ENCODE measurements around the gene CEBPB.

The CEBPB gene

GRCh38 chr20:50214226-50215024 lies 23.8 kb downstream of the CEBPB start:
- no peak for DNase-seq

GRCh38 chr20:50215101-50215690 lies 24.6 kb downstream of the CEBPB start:
- no peak for DNase-seq

- no peak for DNase-seq
These were observed 25.3 kb downstream of the CEBPB start for GRCh38 chr20:50215926-50216325.

GRCh38 chr20:50216543-50217206 lies 26.0 kb downstream of the CEBPB start:
- DNase-seq: no peak

- no peak for DNase-seq
These were observed 26.7 kb downstream of the CEBPB start for GRCh38 chr20:50217207-50217949.

- DNase-seq: no peak
These were observed 28.4 kb downstream of the CEBPB start for GRCh38 chr20:50218987-50219435.

- DNase-seq: no peak
These were observed 29.0 kb downstream of the CEBPB start for GRCh38 chr20:50219600-50219999.

GRCh38 chr20:50220093-50220893 lies 29.7 kb downstream of the CEBPB start:
- no peak for DNase-seq

GRCh38 chr20:50220894-50221365 lies 30.3 kb downstream of the CEBPB start:
- no peak for DNase-seq

- DNase-seq: no peak
These were observed 31.1 kb downstream of the CEBPB start for GRCh38 chr20:50221501-50222308.

GRCh38 chr20:50222309-50223038 lies 31.8 kb downstream of the CEBPB start:
- DNase-seq: no peak

GRCh38 chr20:50223039-50224005 lies 32.7 kb downstream of the CEBPB start:
- DNase-seq: no peak

GRCh38 chr20:50224052-50224451 lies 33.4 kb downstream of the CEBPB start:
- no peak for DNase-seq

- no peak for DNase-seq
These were observed 34.1 kb downstream of the CEBPB start for GRCh38 chr20:50224531-50225255.

- peak; percentile 20 for DNase-seq
These were observed 35.7 kb downstream of the CEBPB start for GRCh38 chr20:50226093-50226974.

GRCh38 chr20:50227506-50227905 lies 36.9 kb downstream of the CEBPB start:
- DNase-seq: no peak

GRCh38 chr20:50229156-50229607 lies 38.6 kb downstream of the CEBPB start:
- no peak for DNase-seq

Measured in NK-92 treated with Interleukin-12 subunit alpha and Interleukin-12 subunit beta, amount 100 ng/mL, for 24 hours (cell line).